Stimulated activated CD4-positive, alpha-beta T cell treated with anti-CD3 and anti-CD28 coated beads, TNF-alpha, amount 100 ng/mL, for 4 hours (primary cell): ENCODE data around the gene IRF5.
"Not testable (repeated sequence)": the region's sequence is repeated elsewhere in the genome, so short reads cannot be mapped to it uniquely, and the experiment has no call there.

ENCODE experiments used
- DNase-seq, 3 experiments: peaks; one replicate each; pipeline ENCODE4 v3.0.0-alpha.2; 2020; ENCODE audit warnings: low read depth in 3 of 3

The IRF5 gene

DNA sequence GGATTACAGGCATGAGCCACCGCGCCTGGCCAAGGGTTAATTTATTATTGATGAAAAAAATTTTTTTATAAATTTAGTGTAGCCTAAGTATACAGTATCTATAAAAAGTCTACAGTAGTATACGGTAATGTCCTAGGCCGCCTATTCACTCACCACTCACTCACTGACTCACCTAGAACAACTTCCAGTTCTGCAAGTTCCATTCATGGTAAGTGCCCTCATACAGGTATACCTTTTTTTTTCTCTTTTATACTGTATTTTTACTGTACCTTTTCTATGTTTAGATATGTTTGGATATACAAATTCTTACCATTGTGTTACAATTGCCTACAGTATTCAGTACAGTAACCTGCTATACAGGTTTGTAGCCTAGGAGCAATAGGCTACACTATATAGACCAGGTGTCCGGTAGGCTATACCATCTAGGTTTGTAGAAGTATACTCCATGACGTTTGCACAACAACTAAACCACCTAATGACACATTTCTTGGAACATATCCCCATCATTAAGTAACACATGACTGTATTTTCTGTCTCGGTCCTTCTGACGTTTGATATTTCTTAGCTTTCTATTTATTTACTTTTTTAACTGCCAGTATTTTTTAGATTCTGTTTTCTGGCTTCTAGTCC lies 23.4 kb downstream of the IRF5 start:
- DNase-seq = no peak

DNA sequence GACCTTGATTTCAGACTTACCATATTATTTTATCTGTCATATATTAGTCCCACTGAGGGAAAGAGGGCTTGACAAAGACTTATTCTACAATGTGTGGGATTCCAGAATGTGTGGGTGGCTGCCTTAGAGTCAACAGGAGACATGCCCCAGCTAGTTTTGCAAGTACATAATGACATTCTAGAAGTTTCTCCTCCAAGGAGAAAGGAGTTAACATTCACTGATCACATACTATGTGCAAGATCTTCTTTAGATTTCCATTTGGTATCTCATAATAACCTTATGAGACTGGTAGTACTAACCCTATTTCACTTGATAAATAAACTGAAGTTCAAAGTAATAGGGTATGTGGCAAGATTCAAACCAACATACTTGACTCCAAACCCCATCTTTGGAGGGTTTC lies 25.2 kb downstream of the IRF5 start:
- DNase-seq = no peak

GRCh38 chr7:128963327-128963757 lies 25.6 kb downstream of the IRF5 start:
- no peak for DNase-seq

GRCh38 chr7:128968624-128969023 lies 30.9 kb downstream of the IRF5 start:
- no peak for DNase-seq

DNA sequence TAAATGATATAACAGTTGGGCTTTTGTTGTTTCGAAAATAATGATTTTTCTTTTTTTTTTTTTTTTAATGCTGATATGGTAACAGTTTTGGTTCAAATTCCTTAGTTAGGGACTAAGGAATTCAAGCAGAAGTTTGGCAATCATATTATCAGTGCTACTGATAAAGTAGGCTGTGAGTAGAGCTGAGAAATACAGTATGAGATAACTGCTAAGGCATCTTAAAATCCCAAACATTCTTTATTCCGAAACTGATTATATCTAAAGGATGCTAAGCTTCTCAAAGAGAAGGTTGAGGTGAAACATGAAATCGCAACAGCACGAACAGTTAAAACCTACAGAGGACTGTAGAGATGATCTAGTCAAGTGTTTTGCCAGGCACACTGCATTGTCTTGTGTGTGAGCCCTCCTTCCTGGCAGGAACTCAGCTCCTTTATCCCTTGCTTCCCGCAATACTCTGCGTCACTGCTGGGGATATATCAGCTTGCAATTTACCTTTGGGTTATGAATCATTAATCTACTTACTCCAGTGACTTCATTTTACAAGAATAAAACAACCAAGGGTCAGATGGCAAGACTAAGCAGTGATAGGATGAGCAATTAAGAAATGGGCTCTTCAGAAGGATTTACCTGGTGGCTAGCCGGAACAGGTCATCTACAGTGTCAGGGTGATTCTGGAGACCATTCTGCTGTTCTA lies 36.7 kb downstream of the IRF5 start:
- no peak for DNase-seq

- no peak for DNase-seq
Observed at GRCh38 chr7:128982105-128982504, 44.4 kb downstream of the IRF5 start.

GRCh38 chr7:128985660-128986059 lies 47.9 kb downstream of the IRF5 start:
- DNase-seq = no peak

GRCh38 chr7:128986609-128987008 lies 48.9 kb downstream of the IRF5 start:
- DNase-seq = no peak

GRCh38 chr7:128988372-128988771 lies 50.6 kb downstream of the IRF5 start:
- no peak for DNase-seq

DNA sequence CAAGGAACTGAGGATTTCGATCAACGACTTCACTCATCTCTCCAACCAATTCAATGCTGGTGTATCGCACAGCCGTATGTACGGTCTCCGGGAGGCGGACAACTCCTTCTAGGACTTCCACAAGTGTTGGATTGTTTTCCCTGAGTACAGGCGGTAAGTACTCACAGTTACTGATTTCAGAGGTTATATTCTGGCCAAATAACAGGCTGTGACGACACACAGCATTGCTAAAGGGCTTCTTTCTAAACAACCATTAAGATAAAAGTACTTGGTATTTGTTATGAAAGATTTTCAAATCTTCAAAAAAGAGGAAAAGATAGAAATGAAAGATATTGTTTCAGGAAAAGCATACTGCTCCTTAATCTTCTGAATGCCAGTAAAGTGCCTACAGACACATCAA lies 52.2 kb downstream of the IRF5 start:
- DNase-seq = no peak

- DNase-seq = no peak
Observed at GRCh38 chr7:128993419-128993818, 55.7 kb downstream of the IRF5 start.

GRCh38 chr7:128994560-128994959 lies 56.8 kb downstream of the IRF5 start:
- DNase-seq = not testable (repeated sequence)

DNA sequence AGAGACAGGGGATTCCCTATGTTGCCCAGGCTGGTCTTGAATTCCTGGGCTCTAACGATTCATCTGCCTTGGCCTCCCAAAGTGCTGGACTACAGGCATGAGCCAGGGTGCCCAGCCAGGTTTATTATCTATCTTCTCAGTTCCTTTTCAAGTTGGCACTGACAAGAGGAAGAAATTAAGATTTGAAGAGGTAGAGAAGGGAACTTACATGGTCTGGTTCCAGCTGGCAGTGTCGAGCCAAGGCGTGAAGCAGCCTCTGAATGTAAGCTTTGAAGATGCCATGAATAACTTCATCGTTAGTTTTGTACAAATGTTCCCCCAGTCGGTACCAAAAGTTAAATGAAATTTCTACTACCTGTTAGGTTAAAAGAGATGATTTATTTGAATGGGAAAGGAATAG lies 59.5 kb downstream of the IRF5 start:
- no peak for DNase-seq
